ENCODE measurements around the gene OAT. TPM values are rescaled to one million over a fixed set of nuclear protein-coding genes. Genes with fewer than 3 reads are reported as not detected.

The OAT gene
- total and polyA plus RNA-seq, 7 donors: 9.5 to 64.5 (median 30.7) TPM

- ATAC-seq (no peak), DNase-seq (no peak)
- Histone ChIP-seq H3K27me3 (ENCODE audit: insufficient read depth in 3 of 3, low read length in 2 of 3) (no peaks in the 10 kb centered on the region), H3K4me1 (no peaks in the 10 kb centered on the region), H3K36me3 (ENCODE audit: insufficient read depth in 1 of 2, low read depth in 1 of 2) (no peaks in the 10 kb centered on the region), H3K27ac (no peak overlapping the region), H3K9me3 (no peaks in the 10 kb centered on the region), H3K4me3 (no peak overlapping the region)
- intact Hi-C loops (cut with DNase I): no loop called here
- 89 to 94% (median 89%) methylated on average over 3 of the region's 3 CpGs for WGBS, 3 donors
- no peak for TF ChIP-seq CTCF (IDR thresholded peaks at IDR 0.05)
Measured at GRCh38 chr10:124390471-124391187, 28.1 kb downstream of the OAT start.

GRCh38 chr10:124389613-124390361 is 28.9 kb downstream of the OAT start:
- no peak for TF ChIP-seq CTCF (IDR thresholded peaks at IDR 0.05)
- H3K36me3 ChIP-seq (ENCODE audit: insufficient read depth in 1 of 2, low read depth in 1 of 2): no peaks in the 10 kb centered on the region
- no peaks in the 10 kb centered on the region for H3K9me3 ChIP-seq
- H3K27me3 ChIP-seq (ENCODE audit: insufficient read depth in 3 of 3, low read length in 2 of 3): no peaks in the 10 kb centered on the region
- DNase-seq: no peak
- ATAC-seq: no peak
- peak overlapping the region; percentile 72 for H3K4me3 ChIP-seq
- no peak overlapping the region for H3K27ac ChIP-seq
- WGBS, 3 donors: 65 to 74% (median 67%) methylated on average over 26 of the region's 26 CpGs
- intact Hi-C loops (cut with DNase I): loop anchor here (1.0 to 5.0 kb wide), 3 partner anchors 393 to 807 kb away; no protein-coding TSS in a partner anchor
- H3K4me1 ChIP-seq: no peaks in the 10 kb centered on the region

DNA sequence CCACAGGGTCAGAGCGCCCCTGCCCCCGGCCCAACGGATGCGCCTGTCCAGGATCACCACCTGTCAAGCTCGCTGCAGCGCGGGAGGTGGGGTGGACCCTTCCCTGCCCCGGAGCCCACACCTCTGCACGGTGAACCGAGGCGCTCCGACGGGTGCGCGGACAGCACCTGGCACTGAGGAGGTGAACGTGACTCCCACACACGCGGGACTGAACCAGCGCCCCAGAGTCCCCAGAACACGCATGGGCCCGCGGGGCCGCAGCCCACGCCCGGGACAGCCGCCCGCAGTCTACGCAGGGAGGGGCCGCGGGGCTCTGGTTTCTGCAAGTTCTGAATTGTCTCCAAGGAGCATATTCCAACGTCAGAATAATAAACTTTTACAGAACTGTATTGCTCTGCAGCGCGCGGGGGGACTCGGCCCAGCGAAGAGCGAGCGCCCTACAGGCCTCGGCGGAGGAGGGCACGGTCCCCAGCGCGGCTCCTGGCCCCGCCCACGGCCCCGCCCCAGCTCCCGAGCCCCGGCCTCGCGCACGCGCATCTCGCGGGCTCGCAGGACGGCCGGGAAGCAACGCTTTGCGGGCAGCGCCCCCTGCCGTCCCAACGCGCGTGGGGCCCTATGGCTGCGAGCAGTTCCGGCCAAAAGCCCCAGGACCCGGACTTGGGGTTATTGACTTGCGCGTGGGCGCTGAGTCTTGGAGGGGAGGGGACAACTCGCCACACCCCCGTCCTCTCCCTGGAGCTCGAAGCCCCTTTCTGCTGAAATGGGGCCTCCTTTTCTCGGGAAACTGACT is 29.7 kb downstream of the OAT start:
- ATAC-seq: peak; percentile 98 to 100 (median 100)
- TF ChIP-seq CTCF (IDR thresholded peaks at IDR 0.05): peak; percentile 94
- intact Hi-C loops (cut with DNase I): loop anchor here (1.0 to 5.0 kb wide), 3 partner anchors 392 to 807 kb away; no protein-coding TSS in a partner anchor
- H3K36me3 ChIP-seq (ENCODE audit: insufficient read depth in 1 of 2, low read depth in 1 of 2): no peaks in the 10 kb centered on the region
- no peaks in the 10 kb centered on the region for H3K4me1 ChIP-seq
- WGBS, 3 donors: 3 to 4% (median 3%) methylated on average over 70 to 74 of the region's 74 CpGs
- peak; percentile 91 to 95 for DNase-seq
- H3K4me3 ChIP-seq: peak overlapping the region; percentile 72
- no peaks in the 10 kb centered on the region for H3K27me3 ChIP-seq (ENCODE audit: insufficient read depth in 3 of 3, low read length in 2 of 3)
- no peak overlapping the region for H3K27ac ChIP-seq
- no peaks in the 10 kb centered on the region for H3K9me3 ChIP-seq

GRCh38 chr10:124388476-124388822 is 30.3 kb downstream of the OAT start:
- 72 to 80% (median 78%) methylated on average over 8 to 9 of the region's 9 CpGs for WGBS, 3 donors
- peak overlapping the region; percentile 72 for H3K4me3 ChIP-seq
- no peaks in the 10 kb centered on the region for H3K27me3 ChIP-seq (ENCODE audit: insufficient read depth in 3 of 3, low read length in 2 of 3)
- intact Hi-C loops (cut with DNase I): loop anchor here (2.0 to 5.0 kb wide), 2 partner anchors 392 to 806 kb away; no protein-coding TSS in a partner anchor
- H3K36me3 ChIP-seq (ENCODE audit: insufficient read depth in 1 of 2, low read depth in 1 of 2): no peaks in the 10 kb centered on the region
- H3K27ac ChIP-seq: no peak overlapping the region
- no peaks in the 10 kb centered on the region for H3K4me1 ChIP-seq
- no peaks in the 10 kb centered on the region for H3K9me3 ChIP-seq
- DNase-seq (no peak), ATAC-seq (peak in 3 of 4 donors; percentile 4 to 23 (median 7))
- TF ChIP-seq CTCF (IDR thresholded peaks at IDR 0.05): no peak
